Ovary (tissue), 9 donors: ENCODE measurements around the gene C1QB. TPM values are rescaled to one million over a fixed set of nuclear protein-coding genes. Genes with fewer than 3 reads are reported as not detected.
"Not testable (repeated sequence)": the region's sequence is repeated elsewhere in the genome, so short reads cannot be mapped to it uniquely, and the experiment has no call there.

Source experiments
- DNase-seq, 5 donors: peaks; one replicate each; pipeline ENCODE4 v3.0.0-alpha.2; 2019 to 2020
- H3K27ac ChIP-seq, 2 donors: fragments of 200-600 bp; one replicate each; pipeline versions ENCODE4 v1.5.1 to v1.8.0; 2019 to 2022
- H3K27me3 ChIP-seq: fragments of 200-600 bp; one replicate; pipeline ENCODE4 v1.8.0; 2022
- H3K36me3 ChIP-seq: fragments of 200-600 bp; sonication (generic); one replicate; pipeline ENCODE4 v1.5.1; 2019
- H3K4me1 ChIP-seq: one replicate; pipeline ENCODE4 v1.8.1; 2013; ENCODE audit warnings: mild to moderate bottlenecking, moderate library complexity; ENCODE audit not compliant: insufficient read depth
- H3K4me3 ChIP-seq: fragments of 200-600 bp; sonication (generic); one replicate; pipeline ENCODE4 v1.5.1; 2017
- H3K9me3 ChIP-seq, 2 donors: fragments of 200-600 bp in 1 of 2; sonication (generic) in 1 of 2; one replicate each; pipeline versions ENCODE4 v1.5.1 to v1.8.1; 2013 to 2019; ENCODE audit warnings: mild to moderate bottlenecking in 1 of 2, moderate library complexity in 1 of 2
- CTCF ChIP-seq, 3 donors: fragments of 450-650 bp in 2 of 3; fragments of 200-600 bp in 1 of 3; IDR thresholded peaks; one replicate each; pipeline versions ENCODE4 v1.5.1 to v1.8.0; 2016 to 2022; ENCODE audit warnings: antibody characterized with exemption in 3 of 3, mild to moderate bottlenecking in 1 of 3
- EP300 ChIP-seq: sonication (generic); formaldehyde crosslinking; IDR thresholded peaks from one replicate; pipeline ENCODE4 v1.6.1; 2017; ENCODE audit warnings: antibody characterized with exemption
- POLR2A ChIP-seq: fragments of 450-650 bp; IDR thresholded peaks from one replicate; pipeline ENCODE4 v1.6.1; 2017; ENCODE audit warnings: antibody characterized with exemption, mild to moderate bottlenecking, moderate library complexity
- WGBS, 3 donors: extraction: QIAGEN DNeasy Blood & Tissue Kit in 1 of 3; methylation state at CpG; one replicate each; pipeline versions ENCODE4 v1.1.5 to v1.1.7; 2013 to 2017; 5-methylcytosine and 5-hydroxymethylcytosine counted together
- intact Hi-C, 4 donors: fragments of 100-400 bp; cut with DNase I; formaldehyde crosslinking; loops; one replicate each; pipeline versions ENCODE4 v1.11.0 to v1.15.1; 2022 to 2023
- polyA plus RNA-seq, 2 donors: library from polyadenylated mRNA; stranded (reverse); fragments of 200-250 nt in 1 of 2; fragments of 350-450 nt in 1 of 2; fragmentation: Illumina TruSeq in 1 of 2; extraction: RNeasy Lipid Tissue Mini Kit (QIAGEN cat#74804) in 1 of 2; gene quantifications; one replicate each; pipeline ENCODE4 v1.2.3, GENCODE V29; 2013 to 2014
- total RNA-seq, 7 donors: library from RNA; depleted of rRNA in 2 of 7; stranded (reverse); fragments of >200 nt in 2 of 7; fragmentation: NEBNext Ultra II Directional in 3 of 7; extraction: Animal tissue kit (Norgen Biotek cat#: 25700) in 3 of 7; gene quantifications; one replicate each; pipeline versions ENCODE4 v1.1.0 to v1.2.4, GENCODE V29; 2016 to 2023
- donor health status: DM: no; HTN: no; CAD: no; lungs with moderate emphysema.
- donor health status: DM: no; HTN: no; CAD: no.
- donor health status: Bipolar disorder and iron deficiency.
- donor health status: DM: yes; HTN: yes; CAD: no.
- donor health status: DM: no; HTN: no; CAD: no.
- donor health status: DM: yes; HTN: yes; CAD: no.

Gene C1QB
- total and polyA plus RNA-seq, 9 donors, result 26.5 to 206 (median 96.7) TPM

GRCh38 chr1:22665752-22666151 lies 12.7 kb downstream of the C1QB start:
- peak in 3 of 5 donors; percentile 41 to 62 (median 46) for DNase-seq
- intact Hi-C loops, result no loop called here
- TF ChIP-seq POLR2A (no peak), CTCF (IDR thresholded peaks at IDR 0.05) (peak in 2 of 3 donors; percentile 9 to 26)
- WGBS, 3 donors, result 23 to 32% (median 29%) methylated on average over 7 of the region's 7 CpGs
- H3K4me1 ChIP-seq, result no peaks in the 10 kb centered on the region
- no peaks in the 10 kb centered on the region for H3K36me3 ChIP-seq
- H3K27ac ChIP-seq, result no peak overlapping the region
- H3K4me3 ChIP-seq, result no peak overlapping the region
- H3K9me3 ChIP-seq, result no peaks in the 10 kb centered on the region
- H3K27me3 ChIP-seq, result no peaks in the 10 kb centered on the region

GRCh38 chr1:22666412-22666811 lies 13.4 kb downstream of the C1QB start:
- Histone ChIP-seq H3K36me3 (no peaks in the 10 kb centered on the region), H3K27ac (no peak overlapping the region), H3K9me3 (no peaks in the 10 kb centered on the region), H3K4me1 (no peaks in the 10 kb centered on the region), H3K27me3 (no peaks in the 10 kb centered on the region), H3K4me3 (no peak overlapping the region)
- DNase-seq, result no peak
- TF ChIP-seq POLR2A (no peak), EP300 (no peak), CTCF (IDR thresholded peaks at IDR 0.05) (no peak)
- intact Hi-C loops, result no loop called here
- WGBS, 3 donors, result 21 to 34% (median 26%) methylated on average over 2 of the region's 2 CpGs

GRCh38 chr1:22668840-22669239 lies 15.8 kb downstream of the C1QB start:
- H3K27ac ChIP-seq, H3K9me3 ChIP-seq, DNase-seq, H3K4me1 ChIP-seq, H3K36me3 ChIP-seq, H3K4me3 ChIP-seq, H3K27me3 ChIP-seq, intact Hi-C loops: not testable (repeated sequence)
- WGBS, 3 donors, result 68 to 90% (median 90%) methylated on average over 2 of the region's 2 CpGs

- 50 to 62% (median 56%) methylated on average over 10 to 12 of the region's 12 CpGs for WGBS, 3 donors
- H3K27me3 ChIP-seq, result no peaks in the 10 kb centered on the region
- no peak overlapping the region for H3K27ac ChIP-seq
- no peaks in the 10 kb centered on the region for H3K9me3 ChIP-seq
- intact Hi-C loops, result no loop called here
- H3K36me3 ChIP-seq, result no peaks in the 10 kb centered on the region
- no peak for TF ChIP-seq POLR2A
- TF ChIP-seq EP300, result no peak
- no peak for TF ChIP-seq CTCF (IDR thresholded peaks at IDR 0.05)
- DNase-seq, result no peak
- no peaks in the 10 kb centered on the region for H3K4me1 ChIP-seq
- no peak overlapping the region for H3K4me3 ChIP-seq
These were observed 17.4 kb downstream of the C1QB start for GRCh38 chr1:22670352-22670975.

GRCh38 chr1:22671999-22672398 lies 19.0 kb downstream of the C1QB start:
- WGBS, 3 donors, result 78 to 88% (median 79%) methylated on average over 4 of the region's 4 CpGs
- intact Hi-C loops, result no loop called here
- H3K27me3 ChIP-seq, result no peaks in the 10 kb centered on the region
- no peaks in the 10 kb centered on the region for H3K4me1 ChIP-seq
- H3K36me3 ChIP-seq, result no peaks in the 10 kb centered on the region
- H3K27ac ChIP-seq, result no peak overlapping the region
- DNase-seq, result no peak
- TF ChIP-seq EP300, result no peak
- no peak for TF ChIP-seq CTCF (IDR thresholded peaks at IDR 0.05)
- no peak for TF ChIP-seq POLR2A
- no peaks in the 10 kb centered on the region for H3K9me3 ChIP-seq
- H3K4me3 ChIP-seq, result no peak overlapping the region
